HS-27A (cell line): ENCODE measurements around the gene CLEC14A.

Source experiments
- DNase-seq: peaks from one replicate; pipeline ENCODE4 v3.0.0-alpha.2; 2012; ENCODE audit warnings: low read depth, missing footprints

The CLEC14A gene

GRCh38 chr14:38205949-38206665 is 49.8 kb downstream of the CLEC14A start:
- no peak for DNase-seq

GRCh38 chr14:38205119-38205813 is 50.6 kb downstream of the CLEC14A start:
- no peak for DNase-seq

GRCh38 chr14:38204719-38205115 is 51.2 kb downstream of the CLEC14A start:
- no peak for DNase-seq
